ENCODE results near the gene STUB1.
"Not testable (repeated sequence)": the region's sequence is repeated elsewhere in the genome, so short reads cannot be mapped to it uniquely, and the experiment has no call there.

Gene STUB1

DNA sequence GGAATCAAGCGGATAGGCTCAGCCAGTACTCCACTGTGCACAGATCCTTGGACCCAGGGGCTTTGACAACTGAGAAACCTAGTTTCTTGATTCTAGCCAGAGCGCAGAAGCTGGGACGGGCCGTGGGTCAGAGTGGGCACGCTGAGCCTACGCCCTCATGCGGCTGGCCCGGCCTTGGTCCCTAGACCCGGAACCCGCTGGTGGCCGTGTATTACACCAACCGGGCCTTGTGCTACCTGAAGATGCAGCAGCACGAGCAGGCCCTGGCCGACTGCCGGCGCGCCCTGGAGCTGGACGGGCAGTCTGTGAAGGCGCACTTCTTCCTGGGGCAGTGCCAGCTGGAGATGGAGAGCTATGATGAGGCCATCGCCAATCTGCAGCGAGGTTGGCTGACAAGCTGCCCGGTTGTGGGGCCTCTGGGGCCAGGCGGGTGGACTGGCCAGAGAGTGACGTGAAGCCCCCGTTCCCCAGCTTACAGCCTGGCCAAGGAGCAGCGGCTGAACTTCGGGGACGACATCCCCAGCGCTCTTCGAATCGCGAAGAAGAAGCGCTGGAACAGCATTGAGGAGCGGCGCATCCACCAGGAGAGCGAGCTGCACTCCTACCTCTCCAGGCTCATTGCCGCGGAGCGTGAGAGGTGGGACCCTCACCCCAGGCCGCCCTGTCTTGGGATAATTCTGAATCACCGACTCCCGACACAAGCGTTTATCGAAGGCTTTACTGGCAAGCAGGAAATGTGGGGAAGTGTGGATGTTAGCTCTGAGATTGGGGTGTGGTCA lies 946 bp downstream of the STUB1 start:
- no peak for DNase-seq

DNA sequence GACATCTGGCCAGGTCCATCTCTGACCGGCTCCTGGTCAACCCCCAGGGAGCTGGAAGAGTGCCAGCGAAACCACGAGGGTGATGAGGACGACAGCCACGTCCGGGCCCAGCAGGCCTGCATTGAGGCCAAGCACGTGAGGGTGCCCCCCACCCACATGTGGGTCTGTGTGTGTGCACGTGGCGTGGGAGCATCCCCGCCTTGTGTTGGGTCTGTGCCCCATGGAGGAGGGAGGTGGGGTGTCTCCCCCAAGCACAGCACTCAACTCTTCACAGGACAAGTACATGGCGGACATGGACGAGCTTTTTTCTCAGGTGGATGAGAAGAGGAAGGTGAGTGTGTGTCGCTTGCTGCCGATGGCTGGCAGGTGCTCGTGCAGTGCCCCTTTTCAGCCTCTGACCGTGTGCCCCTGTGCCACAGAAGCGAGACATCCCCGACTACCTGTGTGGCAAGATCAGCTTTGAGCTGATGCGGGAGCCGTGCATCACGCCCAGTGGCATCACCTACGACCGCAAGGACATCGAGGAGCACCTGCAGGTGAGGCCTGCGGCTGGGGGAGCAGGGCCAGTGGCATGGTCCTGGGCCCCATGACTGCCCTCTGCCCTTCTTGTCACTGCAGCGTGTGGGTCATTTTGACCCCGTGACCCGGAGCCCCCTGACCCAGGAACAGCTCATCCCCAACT lies 1.7 kb downstream of the STUB1 start:
- no peak for DNase-seq

DNA sequence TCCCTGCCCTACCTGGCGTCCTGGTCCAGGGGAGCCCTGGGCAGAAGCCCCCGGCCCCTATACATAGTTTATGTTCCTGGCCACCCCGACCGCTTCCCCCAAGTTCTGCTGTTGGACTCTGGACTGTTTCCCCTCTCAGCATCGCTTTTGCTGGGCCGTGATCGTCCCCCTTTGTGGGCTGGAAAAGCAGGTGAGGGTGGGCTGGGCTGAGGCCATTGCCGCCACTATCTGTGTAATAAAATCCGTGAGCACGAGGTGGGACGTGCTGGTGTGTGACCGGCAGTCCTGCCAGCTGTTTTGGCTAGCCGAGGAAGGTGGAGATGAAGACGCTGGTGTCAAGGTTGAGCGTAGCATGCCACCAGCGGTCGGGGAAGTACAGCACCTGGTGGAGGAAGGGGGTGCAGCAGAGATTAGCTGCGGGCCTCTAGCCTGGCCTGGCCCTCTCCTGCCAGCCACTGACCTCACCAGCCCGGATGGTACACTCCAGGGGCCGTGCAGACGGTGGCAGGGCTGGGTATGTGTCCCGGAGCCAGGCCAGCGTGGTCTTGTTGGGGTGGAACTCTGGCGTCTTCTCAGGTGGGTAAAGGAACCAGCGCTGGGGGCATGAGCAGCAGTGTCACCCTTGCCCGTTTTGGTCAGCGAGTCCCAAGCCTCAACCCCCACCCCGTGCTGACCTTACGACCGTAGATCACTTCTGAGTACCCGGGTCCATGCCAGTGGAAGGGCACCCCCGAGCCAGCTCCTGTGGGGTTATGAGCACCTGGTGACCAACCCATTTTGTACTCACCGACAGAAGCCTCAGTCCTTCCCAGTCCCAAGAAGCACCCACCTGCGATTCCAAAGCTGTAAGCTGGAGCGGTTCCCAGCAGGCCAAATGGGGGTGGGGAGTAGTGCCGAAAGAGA lies 2.5 kb downstream of the STUB1 start:
- no peak for DNase-seq

DNA sequence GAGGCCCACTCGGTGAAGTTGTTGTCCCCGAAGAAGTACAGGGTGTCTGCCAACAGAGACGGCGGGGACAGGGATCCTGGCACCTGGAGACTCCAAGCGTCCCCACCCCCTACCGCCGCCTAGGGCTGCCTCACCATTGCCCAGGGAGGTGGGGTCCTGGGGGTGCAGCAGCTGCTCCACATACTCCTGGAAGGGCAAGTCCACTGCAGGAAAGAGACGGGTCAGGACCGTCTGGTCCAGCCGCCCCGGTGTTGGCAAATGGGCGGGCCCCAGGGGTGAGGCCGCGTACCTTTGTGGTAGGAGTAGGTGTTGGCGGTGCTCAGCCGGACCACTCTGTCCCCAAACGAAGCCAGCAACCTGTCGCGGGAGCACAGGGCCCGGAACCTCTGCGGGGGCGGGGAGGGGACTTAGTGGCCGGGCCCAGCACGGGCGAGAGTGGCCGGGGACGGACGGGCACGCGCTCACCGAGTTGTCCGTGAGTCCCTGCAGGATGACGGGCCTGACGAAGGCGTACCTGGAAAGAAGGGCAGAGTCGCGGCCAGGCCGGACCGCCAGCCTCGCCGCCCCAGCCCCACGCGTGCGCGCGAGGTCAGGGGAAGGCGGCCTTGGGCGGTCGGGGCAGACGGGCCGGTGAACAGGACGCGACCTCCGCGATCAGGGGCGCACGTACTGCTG lies 3.3 kb downstream of the STUB1 start:
- no peak for DNase-seq

DNA sequence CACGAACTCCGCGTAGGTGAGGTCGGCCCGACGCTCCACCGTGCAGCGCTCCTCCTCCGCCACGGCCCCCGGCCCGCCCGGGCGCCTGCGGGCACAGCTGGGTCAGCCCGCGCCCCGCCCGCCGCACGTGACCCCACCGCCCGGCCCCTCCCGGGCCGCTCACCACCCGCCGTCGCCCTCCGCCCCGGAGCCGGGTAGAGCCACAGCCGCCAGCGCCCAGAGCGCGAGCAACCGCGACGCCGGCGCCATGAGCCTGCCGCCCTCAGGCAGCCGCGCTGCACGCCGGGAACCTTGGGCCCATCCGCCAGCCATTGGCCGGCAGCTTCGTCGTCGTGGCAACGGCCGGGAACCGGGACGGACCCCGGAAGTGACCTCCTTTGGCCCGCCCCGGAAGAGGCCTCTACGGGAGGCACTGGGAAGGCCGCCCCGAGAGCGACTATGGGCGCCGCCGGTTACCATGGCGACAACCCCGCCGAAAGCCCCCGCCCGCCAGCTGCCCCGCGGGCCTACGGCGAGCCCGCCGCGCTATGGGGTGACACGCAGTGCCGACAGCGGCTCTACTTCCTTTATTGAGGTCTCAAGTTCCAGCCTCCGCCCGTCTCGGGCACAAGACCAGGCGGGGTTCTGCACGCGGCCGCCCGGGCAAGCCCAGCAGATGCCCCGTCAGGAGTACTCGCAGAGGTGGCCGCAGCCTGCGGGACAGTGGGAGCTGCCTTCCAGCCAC lies 4.0 kb downstream of the STUB1 start, which contains the start of gene JMJD8:
Gene JMJD8, minus strand, starts transcription at position 264 of the 724 bp plus-strand sequence. Its CDS starts 15 bp downstream, at position 249.
- peak; percentile 85 to 95 (median 89) for DNase-seq

DNA sequence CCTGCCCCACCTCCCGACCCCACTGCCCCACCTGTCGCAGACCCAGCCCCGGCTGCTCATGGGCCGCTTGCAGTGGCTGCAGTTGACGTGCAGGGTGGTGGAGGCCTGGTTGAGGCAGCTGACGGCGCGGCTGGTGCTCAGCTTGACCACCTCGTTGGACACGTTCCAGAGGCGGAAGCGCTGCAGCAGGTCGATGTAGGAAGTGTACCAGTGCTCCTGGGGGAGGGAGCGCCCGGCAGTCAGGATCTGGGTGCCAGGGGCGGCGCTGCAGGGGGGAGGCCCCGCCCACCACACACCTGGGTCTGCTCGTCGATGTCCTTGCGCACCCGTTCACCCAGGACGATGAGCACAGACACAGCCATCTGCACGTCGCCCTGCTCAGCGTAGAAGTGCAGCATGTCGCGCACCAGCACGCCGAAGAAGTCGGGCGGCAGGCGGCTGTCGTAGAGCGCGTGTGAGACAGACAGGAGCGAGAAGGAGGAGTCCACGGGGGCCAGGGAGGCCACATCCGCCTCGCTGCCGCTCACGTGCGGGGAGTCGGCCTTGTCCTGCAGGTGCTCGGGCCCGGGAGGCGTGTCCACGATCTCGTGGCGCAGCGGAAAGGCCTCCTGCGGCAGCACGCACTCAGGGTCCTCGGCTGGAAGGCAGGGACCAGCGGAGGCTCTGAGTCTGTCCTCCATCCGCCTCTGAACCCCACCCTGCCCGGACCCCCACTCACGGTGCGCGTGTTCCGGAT lies 4.9 kb downstream of the STUB1 start:
- DNase-seq = no peak

DNA sequence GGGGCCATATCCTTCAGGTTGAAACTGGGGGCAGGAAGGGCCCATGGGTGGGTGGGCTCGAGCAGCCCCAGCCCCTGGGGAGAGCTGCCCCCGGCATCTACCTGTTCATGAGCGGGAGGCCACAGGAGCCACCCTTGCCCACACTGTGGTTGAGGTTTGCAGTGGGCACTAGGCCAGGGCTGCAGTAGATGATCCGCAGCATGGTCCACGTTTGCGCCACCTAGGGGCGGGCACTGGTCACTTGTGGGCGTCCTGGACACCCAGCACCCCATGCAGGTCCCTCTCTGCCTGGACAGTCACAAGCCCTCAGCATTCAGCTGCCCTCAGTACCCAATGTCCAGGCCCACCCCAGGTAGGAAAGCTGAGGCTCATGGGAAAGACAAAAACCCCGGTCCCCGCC lies 5.8 kb downstream of the STUB1 start:
- no peak for DNase-seq

DNA sequence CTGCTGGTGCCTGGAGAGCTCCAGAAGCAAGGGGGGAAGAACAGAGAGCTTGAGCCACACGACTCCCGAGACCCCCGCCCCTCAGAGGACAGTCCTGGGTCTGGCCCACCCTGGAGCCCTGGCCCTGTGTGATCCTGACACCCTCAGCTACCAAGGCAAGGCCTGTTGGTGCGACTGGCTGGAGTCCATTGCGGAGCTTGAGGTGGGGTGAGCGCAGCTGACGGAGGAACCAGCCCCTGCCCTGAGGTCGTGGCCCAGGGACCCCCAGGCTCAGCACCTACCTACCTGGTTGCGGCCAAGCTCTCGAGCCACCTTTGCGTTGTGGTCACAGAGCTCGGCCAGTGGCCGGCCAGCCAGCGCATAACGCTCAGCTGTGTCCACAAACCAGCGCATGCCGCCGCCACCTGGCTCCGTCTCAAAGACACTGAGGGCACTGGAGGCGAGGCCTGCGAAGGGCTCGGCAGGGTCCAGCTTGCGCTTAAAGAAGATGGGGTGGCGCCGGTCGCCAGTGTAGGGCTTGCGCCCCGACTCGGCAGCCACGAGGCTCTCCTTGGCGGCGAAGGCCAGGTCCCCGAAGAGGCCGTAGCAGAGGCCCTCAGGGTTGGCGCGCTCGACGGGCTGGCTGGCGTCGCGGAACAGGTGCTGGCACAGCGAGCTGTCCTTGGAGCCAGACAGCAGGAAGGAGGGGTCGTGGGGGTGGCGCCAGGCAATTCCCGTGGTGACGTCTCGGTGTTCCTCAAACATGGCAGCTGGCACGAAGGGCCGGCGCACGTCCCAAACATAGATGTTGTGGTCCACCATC lies 6.5 kb downstream of the STUB1 start:
- no peak for DNase-seq

DNA sequence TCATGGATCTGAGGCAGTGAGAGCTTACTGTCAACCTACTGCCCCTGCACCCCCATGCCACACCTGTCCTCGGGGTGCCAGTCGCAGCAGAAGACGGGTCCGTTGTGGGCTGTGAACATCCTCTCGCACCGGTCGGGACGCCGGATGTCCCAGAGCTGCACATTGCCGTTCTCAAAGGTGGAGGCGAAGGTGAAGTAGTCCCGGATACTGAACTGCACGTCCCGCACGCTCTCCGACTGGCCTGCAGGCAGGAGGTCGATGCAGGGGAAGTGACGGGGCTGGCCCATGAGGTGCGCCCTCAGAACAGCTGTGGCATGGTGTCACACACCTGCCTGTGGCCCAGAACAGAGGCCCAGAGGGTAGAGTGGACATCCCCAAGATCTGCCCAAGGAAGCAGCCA lies 7.3 kb downstream of the STUB1 start:
- no peak for DNase-seq

DNA sequence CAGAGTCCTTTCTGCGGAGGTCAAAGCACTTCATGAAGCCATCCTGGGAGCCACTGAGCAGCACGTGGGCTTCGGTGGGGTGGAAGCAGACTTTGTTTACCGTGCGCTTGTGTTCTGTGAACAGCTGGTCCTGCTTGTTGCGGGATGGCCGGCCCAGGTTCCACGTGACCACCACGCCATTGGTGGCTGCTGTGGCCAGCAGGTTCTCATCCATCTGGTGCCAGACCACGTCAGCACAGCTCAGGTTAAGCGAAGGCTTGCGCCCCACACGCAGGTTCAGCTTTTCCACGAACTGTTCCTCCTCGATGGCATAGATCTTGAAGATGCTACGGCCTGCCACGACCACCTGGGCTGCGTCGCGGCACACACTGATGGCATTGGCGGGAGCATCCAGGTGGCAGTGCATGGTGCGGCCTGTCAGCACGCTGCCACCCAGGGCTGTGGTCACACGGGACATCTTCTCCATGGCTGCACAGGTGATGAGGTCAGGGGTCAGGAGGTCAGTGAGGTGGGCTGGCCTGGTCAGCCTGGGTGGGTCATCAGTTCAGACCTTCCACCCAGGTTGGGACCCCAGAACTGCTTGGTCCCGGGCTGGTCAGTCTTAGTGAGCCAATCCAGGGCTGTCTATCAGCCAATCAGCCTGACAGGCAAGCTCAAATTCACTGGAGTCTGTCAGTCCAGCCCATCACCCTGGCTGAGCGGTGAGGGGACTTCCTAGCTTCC lies 9.1 kb downstream of the STUB1 start:
- no peak for DNase-seq

DNA sequence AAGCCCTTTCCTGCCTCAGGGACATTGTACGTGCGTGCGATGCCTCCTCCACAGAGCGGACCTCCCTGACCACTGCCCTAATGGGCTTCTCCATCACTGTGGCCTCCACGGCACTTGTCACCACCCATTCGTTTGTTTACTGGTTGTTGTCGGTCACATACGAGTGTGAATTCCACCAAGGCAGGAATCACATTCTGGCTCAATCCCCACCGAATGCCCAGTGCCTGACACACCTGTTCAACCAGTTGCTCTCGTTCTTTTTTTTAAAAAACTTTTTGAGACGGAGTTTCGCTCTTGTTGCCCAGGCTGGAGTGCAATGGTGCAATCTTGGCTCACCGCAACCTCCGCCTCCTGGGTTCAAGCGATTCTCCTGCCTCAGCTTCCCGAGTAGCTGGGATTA lies 11.0 kb downstream of the STUB1 start:
- not testable (repeated sequence) for DNase-seq

DNA sequence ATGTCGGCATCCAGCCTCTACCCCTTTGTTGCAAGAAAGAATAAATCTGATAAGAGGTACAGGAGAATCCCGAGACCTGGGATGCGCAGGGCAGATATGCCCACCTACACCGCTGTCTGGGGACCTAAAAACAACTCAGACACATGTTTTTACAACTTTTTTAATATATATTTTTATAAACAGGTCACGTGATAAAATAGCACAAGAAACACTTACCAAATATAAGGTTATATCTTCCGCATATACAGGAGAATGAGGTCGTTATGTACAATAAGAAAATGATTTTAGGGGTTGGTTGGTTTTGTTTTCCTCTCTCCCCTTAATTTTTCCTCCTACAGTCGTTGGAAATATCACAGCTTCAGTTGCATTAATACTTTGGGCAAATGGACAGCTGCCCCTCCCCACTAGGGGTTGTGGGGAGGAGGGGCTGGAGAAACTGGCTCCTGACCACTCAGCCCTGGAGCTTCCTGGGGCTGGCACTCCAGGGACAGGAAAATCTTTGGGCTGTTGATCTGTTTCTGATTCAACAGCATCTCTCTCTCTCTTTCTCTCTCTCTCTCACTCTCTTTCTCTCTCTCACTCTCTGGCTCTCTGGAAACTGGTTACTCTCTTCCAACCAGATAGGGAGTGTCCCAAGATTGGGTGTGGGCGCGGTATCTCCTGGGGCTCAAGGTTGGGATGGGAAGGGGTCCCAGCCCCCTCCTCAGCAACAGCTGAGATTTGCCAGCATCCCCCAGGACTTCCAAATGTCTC lies 12.3 kb downstream of the STUB1 start:
- DNase-seq = no peak

DNA sequence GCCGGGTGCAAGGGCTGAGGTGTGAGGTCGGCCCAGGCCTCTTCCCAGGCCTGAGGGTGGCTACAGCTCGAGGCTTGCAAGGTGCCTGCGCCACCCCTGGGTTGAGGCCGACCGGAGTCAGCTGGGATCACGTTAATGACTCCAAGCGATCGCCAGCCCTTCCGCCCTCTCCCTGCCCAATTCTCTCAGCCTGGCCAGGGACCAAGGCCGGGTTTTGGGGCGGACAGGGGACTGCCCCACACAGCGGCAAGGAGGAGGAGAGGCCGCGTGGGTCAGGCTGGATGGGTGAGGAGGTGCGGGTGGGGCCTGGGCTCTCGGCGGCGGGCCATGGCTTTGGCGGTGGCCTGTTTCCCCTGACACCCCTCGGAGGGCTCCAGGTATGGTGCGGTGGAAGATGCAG lies 13.2 kb downstream of the STUB1 start:
- no peak for DNase-seq

DNA sequence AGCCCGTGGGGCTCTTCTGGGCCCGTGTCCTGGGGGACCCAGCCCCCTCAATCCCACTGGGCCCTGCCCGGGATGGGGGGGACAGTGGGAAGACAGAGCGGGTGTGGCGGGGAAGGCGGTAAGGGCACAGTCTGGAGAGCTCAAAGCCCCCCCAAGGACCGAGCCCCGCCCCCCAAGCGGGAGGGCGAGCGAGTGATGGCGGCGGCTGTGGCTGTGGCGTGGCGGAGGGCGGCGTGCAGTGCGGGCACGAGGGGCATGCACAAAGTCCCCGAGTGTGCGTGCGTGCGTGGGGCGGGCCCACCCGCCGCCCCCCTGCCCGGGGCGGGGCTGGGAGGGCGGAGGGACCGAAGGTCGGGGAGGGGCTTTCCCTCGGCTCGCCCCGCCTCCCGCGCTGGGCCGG lies 13.6 kb downstream of the STUB1 start:
- DNase-seq = peak in 4 of 6 experiments; percentile 22 to 40 (median 31)

DNA sequence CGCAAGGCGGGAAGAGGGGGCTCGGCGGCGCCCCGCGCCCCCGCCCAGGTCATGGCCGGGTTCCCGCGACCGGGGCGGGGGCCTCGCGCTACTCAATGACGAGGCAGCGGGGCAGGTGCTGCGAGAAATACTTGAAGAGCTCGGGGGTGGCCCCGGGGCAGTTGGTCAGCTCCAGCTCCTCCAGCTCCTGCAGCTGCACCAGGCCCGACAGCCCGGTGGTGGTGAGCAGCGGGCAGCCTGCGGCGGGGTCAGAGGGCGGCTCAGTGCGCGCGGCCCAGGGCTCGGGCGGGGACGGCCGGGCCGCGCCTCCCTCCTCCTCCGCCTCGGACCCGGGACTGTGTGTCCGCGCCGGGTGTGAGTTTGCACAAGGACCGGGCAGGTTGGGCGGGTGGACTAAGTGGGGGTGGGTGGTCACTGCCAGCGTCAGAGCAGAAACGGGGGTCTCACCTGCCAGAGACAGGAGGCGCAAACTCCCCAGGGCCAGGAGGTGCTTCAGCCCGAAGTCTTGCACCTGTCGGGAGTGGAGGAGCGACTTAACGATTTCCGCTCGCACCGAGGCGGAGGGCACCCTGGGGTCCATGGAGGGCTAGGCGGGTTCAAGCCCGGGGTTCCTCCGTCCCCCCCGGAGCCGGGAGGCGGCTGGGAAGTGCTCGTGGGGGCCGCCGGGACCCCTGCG lies 14.1 kb downstream of the STUB1 start:
- DNase-seq = peak in 2 of 6 experiments; percentile 25 to 56

DNA sequence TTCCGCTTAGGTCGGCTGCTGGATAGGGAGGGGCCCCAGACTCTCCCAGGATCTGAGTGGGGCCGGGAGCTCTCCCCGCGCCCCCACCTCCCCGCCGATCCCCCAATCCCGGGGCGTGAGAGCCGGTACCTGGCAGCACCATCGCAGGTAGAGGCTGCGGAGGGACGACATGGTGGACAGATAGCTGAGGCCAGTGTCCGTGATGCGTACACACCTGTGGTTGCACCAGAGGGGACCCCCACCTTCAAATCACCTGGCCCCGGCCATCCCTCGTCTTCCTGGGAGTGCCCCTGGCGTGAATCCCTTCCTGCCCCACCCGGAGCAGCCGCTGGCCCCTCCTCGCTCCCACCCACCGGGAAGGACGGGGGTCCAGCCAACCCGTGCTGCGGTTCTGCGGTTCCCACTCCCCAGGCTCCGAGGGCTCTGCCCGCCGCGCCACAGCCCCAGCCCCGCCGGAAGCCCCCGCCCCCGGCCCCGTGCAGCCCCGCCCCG lies 14.7 kb downstream of the STUB1 start:
- DNase-seq = no peak

DNA sequence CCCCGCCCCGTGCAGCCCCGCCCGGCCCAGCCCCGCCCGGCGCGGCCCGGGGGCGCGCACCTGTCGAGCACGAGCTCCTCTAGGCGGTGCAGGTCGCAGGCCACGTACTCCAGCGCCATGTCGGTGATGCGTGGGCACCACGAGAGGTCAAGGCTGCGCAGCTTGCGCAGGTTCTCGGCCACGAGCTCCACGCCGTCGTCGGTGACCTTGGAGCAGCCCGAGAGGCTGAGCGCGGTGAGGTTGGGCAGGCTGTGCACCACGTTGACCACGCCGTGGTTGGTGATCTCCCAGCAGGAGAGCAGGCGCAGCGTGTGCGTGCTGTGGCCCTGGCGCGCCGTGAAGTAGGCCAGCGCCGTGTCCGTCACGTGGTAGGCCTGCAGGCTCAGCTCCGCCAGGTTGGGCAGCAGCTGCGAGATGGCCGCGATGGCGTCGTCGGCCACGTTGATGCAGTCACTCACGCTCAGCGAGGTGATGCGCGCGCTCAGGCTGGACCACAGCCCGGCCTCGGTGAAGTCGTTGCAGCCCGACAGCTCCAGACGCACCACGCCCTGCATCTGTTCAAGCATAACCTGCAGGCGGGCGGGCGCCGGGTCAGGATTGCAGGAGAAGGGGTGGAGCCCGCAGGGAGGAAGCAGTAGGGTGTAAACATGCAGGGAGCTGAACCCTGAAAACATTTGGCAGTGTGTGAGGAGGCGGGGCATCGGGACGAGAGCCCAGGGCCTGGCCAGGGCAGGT lies 15.3 kb downstream of the STUB1 start:
- DNase-seq = peak; percentile 61 to 84 (median 71)

Measured in stimulated activated naive CD4-positive, alpha-beta T cell (primary cell).